Activated T-cell treated with anti-CD3 and anti-CD28 coated beads, Interleukin-2, amount 50 U/mL, for 24 hours (primary cell): ENCODE data around the gene RPL19.

Experiments used
- DNase-seq: peaks from one replicate; pipeline ENCODE4 v3.0.0-alpha.2; 2020
- H3K27ac Mint-ChIP-seq: 2 replicates; pipeline ENCODE4 v1.8.0; 2020; ENCODE audit warnings: mild to moderate bottlenecking, mixed read lengths
- H3K27me3 Mint-ChIP-seq: 2 replicates; pipeline ENCODE4 v1.8.0; 2020; ENCODE audit warnings: mixed read lengths
- H3K36me3 Mint-ChIP-seq: 2 replicates; pipeline ENCODE4 v1.8.0; 2020; ENCODE audit warnings: low read depth, mixed read lengths
- H3K4me1 Mint-ChIP-seq: 2 replicates; pipeline ENCODE4 v1.8.0; 2020; ENCODE audit warnings: low read depth, mixed read lengths
- H3K4me3 Mint-ChIP-seq: 2 replicates; pipeline ENCODE4 v1.8.0; 2020; ENCODE audit warnings: mild to moderate bottlenecking, moderate library complexity, mixed read lengths
- H3K9me3 Mint-ChIP-seq: 2 replicates; pipeline ENCODE4 v1.8.0; 2020; ENCODE audit warnings: mixed read lengths

RPL19 gene

GRCh38 chr17:39251997-39252396 is 51.9 kb downstream of the RPL19 start:
- Mint-ChIP-seq H3K4me3 (no peak overlapping the region), H3K4me1 (no peaks in the 10 kb centered on the region), H3K36me3 (peaks cover 29% of the 10 kb centered on the region), H3K9me3 (no peaks in the 10 kb centered on the region), H3K27ac (no peak overlapping the region), H3K27me3 (no peaks in the 10 kb centered on the region)
- no peak for DNase-seq

GRCh38 chr17:39252788-39253460 is 52.8 kb downstream of the RPL19 start:
- Mint-ChIP-seq H3K27me3 (no peaks in the 10 kb centered on the region), H3K4me3 (no peak overlapping the region), H3K9me3 (no peaks in the 10 kb centered on the region), H3K4me1 (no peaks in the 10 kb centered on the region), H3K36me3 (peaks cover 37% of the 10 kb centered on the region), H3K27ac (no peak overlapping the region)
- no peak for DNase-seq
